Psoas muscle (tissue), 8 donors: ENCODE measurements around the gene WWTR1. TPM values are rescaled to one million over a fixed set of nuclear protein-coding genes. Genes with fewer than 3 reads are reported as not detected.
A peak's percentile ranks its signal among the peaks of the same experiment; 100 is the strongest.

ENCODE experiments used
- ATAC-seq, 4 donors: fragments of 200-7000 bp; cut with Tn5 transposase; one replicate each; pipeline ENCODE4 v1.9.1; 2020; ENCODE audit warnings: moderate library complexity in 3 of 4, mild to moderate bottlenecking in 2 of 4
- DNase-seq, 2 donors: peaks; one replicate each; pipeline ENCODE4 v3.0.0-alpha.2; 2020
- H3K27ac ChIP-seq: fragments of 200-600 bp; one replicate; pipeline ENCODE4 v1.8.0; 2022
- H3K27me3 ChIP-seq, 3 donors: fragments of 200-600 bp in 1 of 3; one replicate each; pipeline versions ENCODE4 v1.6.1 to v1.8.0; 2013 to 2022; ENCODE audit warnings: low read length in 2 of 3, mild to moderate bottlenecking in 2 of 3, moderate library complexity in 1 of 3; ENCODE audit not compliant: insufficient read depth in 3 of 3
- H3K36me3 ChIP-seq, 2 donors: fragments of 200-600 bp in 1 of 2; one replicate each; pipeline versions ENCODE4 v1.6.1 to v1.8.0; 2013 to 2022; ENCODE audit warnings: low read depth in 1 of 2, mild to moderate bottlenecking in 1 of 2, moderate library complexity in 1 of 2; ENCODE audit not compliant: insufficient read depth in 1 of 2
- H3K4me1 ChIP-seq: fragments of 200-600 bp; one replicate; pipeline ENCODE4 v1.8.0; 2022
- H3K4me3 ChIP-seq: fragments of 200-600 bp; one replicate; pipeline ENCODE4 v1.8.0; 2022; ENCODE audit warnings: mild to moderate bottlenecking
- H3K9me3 ChIP-seq: fragments of 200-600 bp; one replicate; pipeline ENCODE4 v1.8.0; 2022
- CTCF ChIP-seq: fragments of 200-600 bp; IDR thresholded peaks from one replicate; pipeline ENCODE4 v1.8.0; 2022; ENCODE audit warnings: antibody characterized with exemption
- WGBS, 3 donors: extraction: QIAGEN DNeasy Blood & Tissue Kit; methylation state at CpG; one replicate each; pipeline versions ENCODE4 v1.1.6 to v1.1.7; 2013; 5-methylcytosine and 5-hydroxymethylcytosine counted together
- intact Hi-C, 2 donors: fragments of 100-400 bp; cut with DNase I; formaldehyde crosslinking; loops; one replicate each; pipeline versions ENCODE4 v1.11.0 to v1.14.2; 2022
- polyA plus RNA-seq, 3 donors: library from polyadenylated mRNA; stranded (reverse); fragments of 200-250 nt; gene quantifications; one replicate each; pipeline ENCODE4 v1.2.3, GENCODE V29; 2013
- total RNA-seq, 4 donors: library from RNA; stranded (reverse); fragmentation: NEBNext Ultra II Directional in 2 of 4; extraction: Animal tissue kit (Norgen Biotek cat#: 25700) in 2 of 4; gene quantifications; one replicate each; pipeline versions ENCODE4 v1.2.1 to v1.2.4, GENCODE V29; 2021 to 2023
- donor health status: healthy with polysubstance abuse.
- donor health status: DM: no; HTN: no; CAD: no; lungs with moderate emphysema.
- donor health status: Bipolar disorder and iron deficiency.
- donor health status: healthy.
- donor health status: DM: yes; HTN: yes; CAD: no.
- donor health status: DM: no; HTN: no; CAD: no.
- donor health status: DM: no; HTN: no; CAD: no.
- donor health status: DM: yes; HTN: yes; CAD: no.

WWTR1 gene
- total and polyA plus RNA-seq, 7 donors, result 6.7 to 53.5 (median 24.7) TPM

DNA sequence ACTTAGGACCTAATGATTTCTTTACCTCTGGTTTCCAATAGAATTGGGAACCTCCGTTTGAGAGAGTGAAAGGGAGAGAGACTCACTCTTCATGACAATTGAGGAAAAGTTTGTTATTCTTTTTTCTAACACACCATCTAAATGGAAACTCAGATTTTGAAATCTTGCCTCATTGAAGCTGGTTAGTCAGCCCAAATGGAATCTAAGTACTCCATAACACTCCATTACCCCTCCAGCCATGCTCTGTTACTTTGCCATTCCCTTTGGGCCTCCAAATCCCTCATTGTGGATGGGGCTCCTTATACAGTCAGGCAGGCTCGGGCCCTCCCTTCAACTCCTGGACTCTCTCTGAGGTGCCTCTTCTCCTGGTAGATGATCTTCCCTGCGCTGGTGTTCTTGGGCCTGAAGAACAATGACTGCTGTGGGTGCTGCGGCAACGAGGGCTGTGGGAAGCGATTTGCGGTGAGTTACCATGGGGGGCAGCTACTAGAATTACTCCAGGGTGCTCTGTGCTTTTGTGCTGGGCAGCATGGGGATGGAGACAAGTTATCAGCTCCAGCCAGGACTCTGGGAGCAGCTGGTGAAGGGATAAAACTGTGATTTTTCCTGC is 182.3 kb downstream of the WWTR1 start:
- Histone ChIP-seq H3K4me3 (no peak overlapping the region), H3K4me1 (peaks cover 43% of the 10 kb centered on the region), H3K36me3 (no peaks in the 10 kb centered on the region), H3K27ac (no peak overlapping the region), H3K27me3 (no peaks in the 10 kb centered on the region), H3K9me3 (no peaks in the 10 kb centered on the region)
- DNase-seq (no peak), ATAC-seq (no peak)
- intact Hi-C loops, result loop anchor here (5.0 to 10.0 kb wide), 3 partner anchors 123 to 521 kb away; no protein-coding TSS in a partner anchor
- WGBS, 3 donors, result 95 to 98% (median 98%) methylated on average over 7 of the region's 7 CpGs
- no peak for TF ChIP-seq CTCF

DNA sequence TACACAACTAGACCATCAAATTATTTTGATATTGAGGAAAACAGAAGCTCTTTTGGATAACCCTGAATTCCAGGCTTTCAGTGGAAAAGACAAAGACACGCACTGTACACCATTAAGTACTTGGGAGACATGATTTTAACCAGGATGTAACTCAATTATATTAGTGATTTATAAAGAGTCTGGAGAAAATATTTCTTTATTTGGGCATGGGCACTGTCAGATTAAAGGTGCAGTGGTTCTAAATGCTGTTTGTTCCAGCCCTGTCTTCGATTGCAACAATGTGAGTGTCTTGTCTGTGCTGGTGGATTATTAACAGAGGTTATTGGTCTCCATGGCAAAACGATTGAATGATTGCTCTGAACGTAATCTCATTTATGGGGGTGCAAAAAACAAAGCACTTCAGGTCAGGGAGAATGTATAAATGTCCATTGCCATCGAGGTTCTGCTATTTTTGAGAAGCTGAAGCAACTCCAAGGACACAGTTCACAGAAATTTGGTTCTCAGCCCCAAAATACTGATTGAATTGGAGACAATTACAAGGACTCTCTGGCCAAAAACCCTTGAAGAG is 183.5 kb downstream of the WWTR1 start, which contains the start of gene TM4SF4:
Gene TM4SF4 (plus strand): TSS at position 448 of the 568 bp plus-strand sequence. CDS start 181 bp downstream, outside the sequence.
- ATAC-seq (no peak), DNase-seq (no peak)
- Histone ChIP-seq H3K4me1 (peaks cover 35% of the 10 kb centered on the region), H3K36me3 (no peaks in the 10 kb centered on the region), H3K4me3 (no peak within 1 kb of the TSS), H3K9me3 (no peaks in the 10 kb centered on the region), H3K27me3 (no peaks in the 10 kb centered on the region), H3K27ac (peak within 1 kb of the TSS; percentile 71)
- WGBS, 3 donors, result 49 to 66% (median 50%) methylated on average over 5 of the region's 5 CpGs
- intact Hi-C loops, result loop anchor here in 1 of 2 donors (10.0 kb wide), 2 partner anchors 180 to 520 kb away; no protein-coding TSS in a partner anchor
- no peak for TF ChIP-seq CTCF

GRCh38 chr3:149473357-149474249 is 184.2 kb downstream of the WWTR1 start:
- Histone ChIP-seq H3K27me3 (no peaks in the 10 kb centered on the region), H3K9me3 (no peaks in the 10 kb centered on the region), H3K4me3 (no peak overlapping the region), H3K4me1 (peaks cover 30% of the 10 kb centered on the region), H3K27ac (peak overlapping the region; percentile 71), H3K36me3 (no peaks in the 10 kb centered on the region)
- intact Hi-C loops, result loop anchor here (2.0 to 10.0 kb wide), 3 partner anchors 81 to 519 kb away; no protein-coding TSS in a partner anchor
- DNase-seq, result peak; percentile 42 to 78
- ATAC-seq, result peak; percentile 92 to 96 (median 95)
- WGBS, 3 donors, result 35 to 41% (median 36%) methylated on average over 7 of the region's 7 CpGs
- no peak for TF ChIP-seq CTCF

DNA sequence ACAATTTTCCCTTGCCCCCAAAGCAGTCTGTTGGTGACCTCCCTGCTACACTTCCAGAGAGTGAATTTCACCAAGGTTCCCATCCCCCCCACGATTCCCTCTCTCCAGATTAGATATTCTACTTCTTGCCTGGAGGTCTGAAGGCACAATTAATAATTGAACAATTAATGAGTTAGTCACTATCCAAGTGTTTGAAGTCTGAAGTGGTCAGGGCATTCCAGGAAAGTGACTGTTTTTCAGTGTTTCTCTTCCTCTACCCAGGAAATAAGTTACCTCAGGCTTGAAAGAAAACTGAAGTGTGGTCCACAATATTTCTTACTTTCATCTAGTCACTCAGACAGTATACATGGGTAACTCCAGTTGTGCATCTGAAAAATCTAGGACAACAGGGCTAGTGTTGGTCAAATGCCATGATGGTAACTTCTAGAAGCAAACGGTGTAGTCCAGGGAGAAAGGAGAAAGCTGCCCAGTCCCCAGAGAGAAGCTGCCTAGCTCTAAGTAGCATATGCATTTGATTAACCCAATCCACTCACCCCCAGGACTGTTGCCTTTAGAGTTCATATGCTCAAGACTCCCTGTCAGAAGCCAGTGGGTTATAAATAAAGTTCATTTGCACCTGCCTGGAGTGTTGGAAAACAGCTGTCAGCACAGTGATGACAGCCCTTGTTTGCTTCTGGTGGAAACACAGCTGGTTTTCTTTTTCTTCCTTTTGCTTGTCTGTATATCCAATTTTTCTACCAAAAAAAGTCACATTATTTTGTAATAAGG is 185.6 kb downstream of the WWTR1 start:
- peak overlapping the region; percentile 71 for H3K27ac ChIP-seq

More for the DNA sequence above, 185.6 kb downstream of the WWTR1 start:
- ATAC-seq, result peak; percentile 63 to 84 (median 82)
- H3K27me3 ChIP-seq, result no peaks in the 10 kb centered on the region
- no peak for DNase-seq
- H3K4me1 ChIP-seq, result peaks cover 30% of the 10 kb centered on the region
- no peak for TF ChIP-seq CTCF
- H3K36me3 ChIP-seq, result no peaks in the 10 kb centered on the region
- intact Hi-C loops, result loop anchor here (2.0 to 10.0 kb wide), 3 partner anchors 79 to 517 kb away; no protein-coding TSS in a partner anchor
- 16 to 36% (median 31%) methylated on average over 2 of the region's 2 CpGs for WGBS, 3 donors
- H3K9me3 ChIP-seq, result no peaks in the 10 kb centered on the region
- no peak overlapping the region for H3K4me3 ChIP-seq
